ENCODE measurements around the gene OLFM1. TPM values are rescaled to one million over a fixed set of nuclear protein-coding genes. Genes with fewer than 3 reads are reported as not detected.

OLFM1 gene
- total RNA-seq, 4 donors from 2014 or later = 0.64 to 17.5 (median 10.9) TPM

DNA sequence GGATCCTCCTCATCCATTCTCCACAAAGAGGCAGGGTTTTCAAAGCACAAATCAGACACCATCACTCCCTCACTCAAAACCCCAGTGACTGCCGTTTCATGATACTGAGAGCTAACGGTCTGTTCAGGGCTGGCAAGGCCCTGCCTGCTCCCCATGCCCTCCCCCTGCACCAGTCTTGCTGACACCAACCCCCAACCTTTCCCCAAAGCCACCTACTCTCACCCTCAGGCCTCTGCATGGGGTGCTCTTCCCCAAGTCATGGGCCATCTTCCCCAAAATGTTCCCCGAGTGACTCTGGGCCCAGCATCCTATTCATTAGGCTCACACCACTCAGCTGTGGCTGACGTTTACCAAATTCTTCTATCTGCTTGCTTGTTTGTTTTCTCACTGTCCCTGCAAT lies 21.7 kb upstream of the OLFM1 start:
- DNase-seq = no peak
- Histone ChIP-seq H3K36me3 (no peaks in the 10 kb centered on the region), H3K27me3 (peaks cover 0 to 99% (median 5%) of the 10 kb centered on the region in 4 donors), H3K9me3 (peaks cover 0 to 17% (median 9%) of the 10 kb centered on the region in 3 donors), H3K4me3 (no peak overlapping the region), H3K4me1 (no peaks in the 10 kb centered on the region), H3K27ac (no peak overlapping the region)
- intact Hi-C loops (cut with DNase I) = no loop called here
- TF ChIP-seq, protein P1, sequence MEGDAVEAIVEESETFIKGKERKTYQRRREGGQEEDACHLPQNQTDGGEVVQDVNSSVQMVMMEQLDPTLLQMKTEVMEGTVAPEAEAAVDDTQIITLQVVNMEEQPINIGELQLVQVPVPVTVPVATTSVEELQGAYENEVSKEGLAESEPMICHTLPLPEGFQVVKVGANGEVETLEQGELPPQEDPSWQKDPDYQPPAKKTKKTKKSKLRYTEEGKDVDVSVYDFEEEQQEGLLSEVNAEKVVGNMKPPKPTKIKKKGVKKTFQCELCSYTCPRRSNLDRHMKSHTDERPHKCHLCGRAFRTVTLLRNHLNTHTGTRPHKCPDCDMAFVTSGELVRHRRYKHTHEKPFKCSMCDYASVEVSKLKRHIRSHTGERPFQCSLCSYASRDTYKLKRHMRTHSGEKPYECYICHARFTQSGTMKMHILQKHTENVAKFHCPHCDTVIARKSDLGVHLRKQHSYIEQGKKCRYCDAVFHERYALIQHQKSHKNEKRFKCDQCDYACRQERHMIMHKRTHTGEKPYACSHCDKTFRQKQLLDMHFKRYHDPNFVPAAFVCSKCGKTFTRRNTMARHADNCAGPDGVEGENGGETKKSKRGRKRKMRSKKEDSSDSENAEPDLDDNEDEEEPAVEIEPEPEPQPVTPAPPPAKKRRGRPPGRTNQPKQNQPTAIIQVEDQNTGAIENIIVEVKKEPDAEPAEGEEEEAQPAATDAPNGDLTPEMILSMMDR (IDR thresholded peaks at IDR 0.05) = no peak
- TF ChIP-seq POLR2A (IDR thresholded peaks at IDR 0.05) = no peak
- 61 to 65% methylated on average over 4 of the region's 4 CpGs for WGBS, 2 donors

DNA sequence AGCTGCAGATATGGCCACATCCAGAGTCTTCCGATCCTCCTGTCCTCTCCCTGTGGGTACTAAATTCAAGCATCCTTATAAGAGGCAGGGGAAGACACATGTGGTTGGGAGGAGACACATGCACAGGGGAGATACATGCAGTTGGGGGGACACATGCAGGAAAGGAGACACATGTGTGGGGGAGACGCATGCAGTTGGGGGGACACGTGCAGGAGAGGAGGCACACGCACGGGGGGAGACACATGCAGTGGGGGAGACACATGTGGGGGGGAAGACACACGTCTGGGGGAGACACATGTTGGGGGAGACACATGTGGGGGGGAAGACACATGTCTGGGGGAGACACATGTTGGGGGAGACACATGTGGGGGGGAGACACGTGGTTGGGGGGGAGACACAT lies 21.2 kb upstream of the OLFM1 start:
- H3K4me3 ChIP-seq = no peak overlapping the region
- H3K9me3 ChIP-seq = peaks cover 0 to 17% (median 9%) of the 10 kb centered on the region in 3 donors
- H3K27ac ChIP-seq = no peak overlapping the region
- H3K27me3 ChIP-seq = peaks cover 0 to 99% (median 6%) of the 10 kb centered on the region in 4 donors
- TF ChIP-seq, protein P1 (IDR thresholded peaks at IDR 0.05) = no peak
- TF ChIP-seq POLR2A (IDR thresholded peaks at IDR 0.05) = no peak
- H3K36me3 ChIP-seq = no peaks in the 10 kb centered on the region
- WGBS, 2 donors = 80 to 86% methylated on average over 1 of the region's 7 CpGs
- intact Hi-C loops (cut with DNase I) = no loop called here
- H3K4me1 ChIP-seq = no peaks in the 10 kb centered on the region
- no peak for DNase-seq

DNA sequence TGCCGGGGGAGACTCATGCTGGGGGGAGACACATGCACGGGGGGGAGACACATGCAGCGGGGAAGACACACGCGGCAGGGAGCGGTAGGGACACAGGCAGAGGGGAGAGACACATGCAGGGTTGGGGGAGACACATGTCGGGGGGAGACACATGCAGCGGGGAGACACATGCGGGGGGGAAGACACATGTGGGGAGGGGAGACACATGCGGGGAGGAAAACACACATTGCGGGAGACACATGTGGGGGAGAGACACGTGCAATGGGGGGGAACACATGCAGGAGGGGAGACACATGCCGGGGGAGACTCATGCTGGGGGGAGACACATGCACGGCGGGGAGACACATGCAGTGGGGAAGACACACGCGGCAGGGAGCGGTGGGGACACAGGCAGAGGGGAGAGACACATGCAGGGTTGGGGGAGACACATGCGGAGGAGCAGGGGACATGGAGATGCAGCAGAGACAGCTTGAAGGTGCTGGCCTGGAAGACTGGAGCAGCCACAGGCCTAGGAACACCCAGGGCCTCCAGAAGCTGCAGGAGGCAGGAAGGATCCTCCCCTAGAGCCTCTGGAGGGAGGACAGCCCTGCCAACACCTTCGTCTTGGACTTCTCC lies 20.3 kb upstream of the OLFM1 start:
- intact Hi-C loops (cut with DNase I) = no loop called here
- Histone ChIP-seq H3K27me3 (peaks cover 0 to 93% (median 6%) of the 10 kb centered on the region in 4 donors), H3K4me3 (no peak overlapping the region)

DNA sequence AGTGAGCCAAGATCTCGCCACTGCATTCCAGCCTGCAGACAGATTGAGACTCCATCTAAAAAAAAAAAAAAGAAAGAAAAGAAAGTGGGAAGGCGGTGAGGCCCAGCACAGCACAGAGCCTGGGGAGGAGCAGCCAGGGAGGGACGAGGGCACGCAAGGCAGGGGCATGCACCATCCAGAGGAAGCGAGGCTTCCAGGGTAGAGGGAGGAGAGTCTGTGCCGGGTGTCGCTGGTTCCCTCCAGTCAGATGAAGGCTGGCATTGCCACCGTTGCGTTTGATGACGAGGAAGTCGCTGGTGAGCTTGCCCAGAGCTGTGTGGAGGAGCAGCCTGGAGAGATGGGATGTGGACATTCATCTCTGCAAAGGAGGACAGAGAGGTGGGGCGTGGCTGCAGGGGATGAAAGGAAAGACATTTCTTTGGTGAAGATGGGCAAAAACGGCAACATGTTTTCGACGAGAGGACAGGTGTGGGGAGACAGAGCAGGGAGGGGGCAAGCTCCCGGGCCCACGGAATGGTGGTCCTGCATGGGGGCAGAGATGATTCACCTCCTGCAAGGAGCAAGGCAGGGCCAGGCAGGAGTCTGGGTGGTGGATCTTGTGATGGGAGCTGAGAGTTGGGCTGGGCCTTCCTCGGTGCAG lies 18.6 kb upstream of the OLFM1 start:
- no peaks in the 10 kb centered on the region for H3K36me3 ChIP-seq
- no peak overlapping the region for H3K4me3 ChIP-seq
- intact Hi-C loops (cut with DNase I) = no loop called here
- peaks cover 0 to 7% (median 4%) of the 10 kb centered on the region in 3 donors for H3K9me3 ChIP-seq
- peaks cover 0 to 89% (median 6%) of the 10 kb centered on the region in 4 donors for H3K27me3 ChIP-seq
- TF ChIP-seq, protein P1 (IDR thresholded peaks at IDR 0.05) = no peak
- no peak for TF ChIP-seq POLR2A (IDR thresholded peaks at IDR 0.05)
- no peaks in the 10 kb centered on the region for H3K4me1 ChIP-seq
- DNase-seq = no peak
- WGBS, 2 donors = 72 to 74% methylated on average over 18 of the region's 18 CpGs
- no peak overlapping the region for H3K27ac ChIP-seq

More for the DNA sequence above, 20.3 kb upstream of the OLFM1 start:
- DNase-seq = no peak
- WGBS, 2 donors = 75 to 82% methylated on average over 13 to 17 of the region's 20 CpGs
- Histone ChIP-seq H3K27ac (no peak overlapping the region), H3K36me3 (no peaks in the 10 kb centered on the region), H3K9me3 (peaks cover 0 to 17% (median 9%) of the 10 kb centered on the region in 3 donors), H3K4me1 (no peaks in the 10 kb centered on the region)
- TF ChIP-seq POLR2A (IDR thresholded peaks at IDR 0.05) = no peak
- TF ChIP-seq, protein P1 (IDR thresholded peaks at IDR 0.05) = no peak

- intact Hi-C loops (cut with DNase I) = no loop called here
- DNase-seq = no peak
- Histone ChIP-seq H3K4me3 (no peak overlapping the region), H3K9me3 (no peaks in the 10 kb centered on the region), H3K4me1 (peaks cover 0 to 2% (median 0%) of the 10 kb centered on the region in 3 donors), H3K27me3 (peaks cover 0 to 89% (median 6%) of the 10 kb centered on the region in 4 donors), H3K36me3 (no peaks in the 10 kb centered on the region), H3K27ac (no peak overlapping the region)
- 26 to 56% methylated on average over 5 to 14 of the region's 15 CpGs for WGBS, 2 donors
- no peak for TF ChIP-seq POLR2A (IDR thresholded peaks at IDR 0.05)
- TF ChIP-seq, protein P1 (IDR thresholded peaks at IDR 0.05) = no peak
These were observed 17.8 kb upstream of the OLFM1 start for GRCh38 chr9:135069558-135070197.

Data from esophagus squamous epithelium (tissue), 5 donors.